GM18861 (cell line): Measurements from ENCODE around the gene RND1.

Experiments used
- ATAC-seq: cut with Tn5 transposase; IDR thresholded peaks from one replicate; pipeline ENCODE4 v1.9.1; 2021; ENCODE audit not compliant: unreplicated experiment

The RND1 gene

GRCh38 chr12:48813465-48814261, 52.0 kb downstream of the RND1 start:
- ATAC-seq: no peak

GRCh38 chr12:48812389-48812788, 53.3 kb downstream of the RND1 start:
- ATAC-seq: no peak

DNA sequence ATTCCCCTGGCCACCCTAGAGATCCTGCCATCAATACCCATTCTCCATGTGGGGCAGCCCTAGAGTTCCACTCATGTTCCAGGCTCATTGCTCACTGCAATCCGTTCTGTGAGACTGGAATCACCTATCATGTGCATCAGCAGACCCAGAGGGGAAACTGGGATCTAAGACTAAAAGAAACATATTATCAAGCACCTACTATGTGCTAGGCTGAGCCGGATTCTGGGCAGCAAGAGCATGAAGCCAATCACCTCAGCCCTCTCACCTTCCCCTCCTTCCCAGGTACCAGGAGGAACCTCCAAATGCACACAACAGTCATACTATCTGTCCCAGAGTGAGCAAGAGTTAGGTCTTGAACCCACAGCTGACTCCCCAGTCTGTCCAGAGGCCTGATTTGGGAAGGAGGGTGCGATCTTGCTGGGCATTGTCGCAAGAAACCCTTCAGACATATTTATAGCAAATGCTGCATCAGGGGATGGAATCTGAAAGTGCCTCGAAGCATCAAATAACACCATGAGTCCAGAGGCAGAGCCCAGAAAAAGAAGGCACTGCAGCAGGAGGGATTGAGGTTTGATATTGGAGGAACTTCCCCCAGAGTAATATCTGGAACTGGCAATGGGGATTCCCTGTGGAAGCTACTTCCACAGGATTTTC, 54.1 kb downstream of the RND1 start:
- no peak for ATAC-seq

GRCh38 chr12:48810903-48811431, 54.7 kb downstream of the RND1 start:
- no peak for ATAC-seq

DNA sequence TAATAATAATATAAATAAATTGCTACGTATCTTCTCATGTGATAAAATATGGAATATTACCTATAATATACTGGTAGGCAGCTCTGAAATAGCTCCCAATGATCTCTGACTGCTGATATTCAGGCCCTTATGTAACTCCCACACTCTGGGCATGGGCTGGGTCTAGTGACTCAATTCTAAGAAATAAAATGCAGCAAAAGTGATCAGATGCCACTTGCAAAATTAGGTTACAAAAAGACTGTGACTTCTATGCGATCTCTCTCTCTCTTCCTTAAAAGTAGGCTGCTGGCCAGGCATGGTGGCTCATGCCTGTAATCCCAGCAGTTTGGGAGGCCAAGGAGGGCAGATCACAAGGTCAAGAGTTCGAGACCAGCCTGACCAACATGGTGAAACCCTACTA, 57.7 kb downstream of the RND1 start:
- no peak for ATAC-seq
